A549 (cell line): ENCODE measurements around the gene MPHOSPH9. TPM values are rescaled to one million over a fixed set of nuclear protein-coding genes. Genes with fewer than 3 reads are reported as not detected.

Experiments
- ATAC-seq, 2 experiments: fragments of 200-7000 bp in 1 of 2; fragments of >200 bp in 1 of 2; cut with Nextera tagmentation in 1 of 2; cut with Tn5 transposase in 1 of 2; 3 replicates each; pipeline versions ENCODE4 v1.8.0 to v1.9.1; 2018 to 2020; ENCODE audit warnings: mild to moderate bottlenecking in 1 of 2, moderate library complexity in 1 of 2
- CTCF ChIA-PET: fragments of 300-600 bp; sonication (Branson Sonifier 250); formaldehyde crosslinking; extraction: SDS; loops from one replicate; lab custom pipeline; 2021; ENCODE audit warnings: antibody characterized with exemption, inconsistent platforms; lab: Yijun Ruan, JAX
- POLR2A ChIA-PET: fragments of 350-600 bp; formaldehyde crosslinking; extraction: SDS; loops from one replicate; lab custom pipeline; 2021; ENCODE audit warnings: antibody characterized with exemption, inconsistent platforms; lab: Yijun Ruan, JAX
- DNase-seq, 2 experiments: peaks; one replicate each; pipeline versions ENCODE4 v3.0.0 to v3.0.0-alpha.2; 2011 to 2016; ENCODE audit warnings: low read depth in 1 of 2, low spot score in 1 of 2
- FAIRE-seq: peaks from 2 replicates; lab custom pipeline; 2011; peaks lifted over from hg19 to GRCh38; lab: Jason Lieb, UNC
- H3K27ac ChIP-seq, 2 experiments: fragments of >200 bp; sonication (Bioruptor Twin); formaldehyde crosslinking; 3 replicates each; pipeline ENCODE4 v1.5.1; 2016 to 2017
- H3K4me1 ChIP-seq: fragments of >200 bp; sonication (Bioruptor Twin); formaldehyde crosslinking; 3 replicates; pipeline ENCODE4 v1.6.1; 2016
- H3K4me2 ChIP-seq: fragments of >200 bp; sonication (Bioruptor Twin); formaldehyde crosslinking; 3 replicates; pipeline ENCODE4 v1.6.1; 2016
- H3K4me3 ChIP-seq: fragments of >200 bp; sonication (Bioruptor Twin); formaldehyde crosslinking; 3 replicates; pipeline ENCODE4 v1.5.1; 2016
- H3K9me3 ChIP-seq: fragments of >200 bp; sonication (Bioruptor Twin); formaldehyde crosslinking; 3 replicates; pipeline ENCODE4 v1.6.1; 2016
- ATOH8 ChIP-seq: fragments of 250-450 bp; sonication (Bioruptor Pico); IDR thresholded peaks from 2 replicates; pipeline ENCODE4 v1.5.0; 2020; ENCODE audit warnings: low read depth, mild to moderate bottlenecking, moderate library complexity
- BCL3 ChIP-seq: fragments of >200 bp; sonication (Bioruptor Twin); formaldehyde crosslinking; IDR thresholded peaks from 3 replicates; pipeline ENCODE4 v1.6.1; 2016
- CBX2 ChIP-seq: fragments of 200-600 bp; sonication (generic); IDR thresholded peaks from 2 replicates; pipeline ENCODE4 v1.6.1; 2016; ENCODE audit warnings: low read depth, mild to moderate bottlenecking, borderline replicate concordance
- CTCF ChIP-seq: fragments of >200 bp; sonication (Bioruptor Twin); formaldehyde crosslinking; IDR thresholded peaks from 3 replicates; pipeline ENCODE4 v1.5.1; 2016
- EHMT2 ChIP-seq: fragments of 200-600 bp; sonication (generic); IDR thresholded peaks from 2 replicates; pipeline ENCODE4 v1.6.1; 2016; ENCODE audit warnings: antibody characterized with exemption, low read depth, mild to moderate bottlenecking, moderate library complexity
- EP300 ChIP-seq, 2 experiments: fragments of >200 bp; sonication (Bioruptor Twin); formaldehyde crosslinking; IDR thresholded peaks; 2 replicates in 1 of 2; 3 replicates in 1 of 2; pipeline ENCODE4 v1.6.1; 2016 to 2017
- HES2 ChIP-seq: fragments of >200 bp; sonication (Bioruptor Twin); formaldehyde crosslinking; IDR thresholded peaks from 2 replicates; pipeline ENCODE4 v1.6.1; 2016
- HMGXB4 ChIP-seq: fragments of 250-450 bp; sonication (Bioruptor Pico); IDR thresholded peaks from 2 replicates; pipeline ENCODE4 v1.5.0; 2021; ENCODE audit warnings: mild to moderate bottlenecking, moderate library complexity, borderline replicate concordance
- HOXA7 ChIP-seq: fragments of 250-450 bp; sonication (Bioruptor Pico); IDR thresholded peaks from 2 replicates; pipeline ENCODE4 v1.5.0; 2020; ENCODE audit warnings: mild to moderate bottlenecking, moderate library complexity
- KDM5A ChIP-seq: fragments of 200-600 bp; sonication (generic); IDR thresholded peaks from 2 replicates; pipeline ENCODE4 v1.6.1; 2016; ENCODE audit warnings: antibody characterized with exemption, mild to moderate bottlenecking
- MAZ ChIP-seq: fragments of 150-350 bp; IDR thresholded peaks from 2 replicates; pipeline ENCODE4 v1.6.1; 2014; ENCODE audit warnings: antibody characterized with exemption, low read depth, low read length, borderline replicate concordance
- MYC ChIP-seq: IDR thresholded peaks from 2 replicates; pipeline ENCODE4 v1.6.1; 2012; ENCODE audit warnings: mild to moderate bottlenecking, inconsistent platforms, low read length, improper control_type of control experiment, borderline replicate concordance
- PHF8 ChIP-seq: fragments of 200-600 bp; sonication (generic); IDR thresholded peaks from 2 replicates; pipeline ENCODE4 v1.6.1; 2016; ENCODE audit warnings: low read depth, mild to moderate bottlenecking, antibody characterized with exemption, moderate library complexity, borderline replicate concordance
- POLR2AphosphoS2 ChIP-seq: conservative IDR thresholded peaks from 2 replicates; pipeline ENCODE4 v1.6.1; 2012; ENCODE audit warnings: low read length, improper control_type of control experiment, inconsistent platforms
- RARB ChIP-seq: fragments of 250-450 bp; sonication (Bioruptor Pico); IDR thresholded peaks from 2 replicates; pipeline ENCODE4 v1.8.0; 2021; ENCODE audit warnings: mild to moderate bottlenecking, moderate library complexity
- REST ChIP-seq: fragments of 200-600 bp; sonication (generic); IDR thresholded peaks from 2 replicates; pipeline ENCODE4 v1.6.1; 2016; ENCODE audit warnings: antibody characterized with exemption, mild to moderate bottlenecking, moderate library complexity
- ZFP36 ChIP-seq: fragments of 450-650 bp; IDR thresholded peaks from 2 replicates; pipeline ENCODE4 v1.6.1; 2014; ENCODE audit warnings: borderline replicate concordance; ENCODE audit not compliant: partially characterized antibody
- ZNF302 ChIP-seq: fragments of 250-450 bp; sonication (Bioruptor Pico); IDR thresholded peaks from 2 replicates; pipeline ENCODE4 v1.9.0; 2021; ENCODE audit warnings: inconsistent platforms, mild to moderate bottlenecking, moderate library complexity
- WGBS: methylation state at CpG from one replicate; pipeline ENCODE4 v1.1.6; 2017; ENCODE audit errors: missing lambda C conversion rate; 5-methylcytosine and 5-hydroxymethylcytosine counted together
- polyA plus RNA-seq, 4 experiments: library from polyadenylated mRNA; depleted of rRNA in 3 of 4; stranded (reverse); fragments of >200 nt; fragmentation: RNase III in 1 of 4; extraction: RNeasy Plus Mini Kit Qiagen cat#74134 plus additional on column Dnase treatment in 1 of 4; gene quantifications; 2 replicates in 3 of 4; 3 replicates in 1 of 4; pipeline ENCODE4 v1.2.3, GENCODE V29; 2011 to 2017

Gene MPHOSPH9
- polyA plus RNA-seq, 2 of the 4 experiments (the other 2 are of a cell fraction) = 31.0 to 74.9 TPM

GRCh38 chr12:123266679-123267277 is 33.8 kb upstream of the MPHOSPH9 start:
- H3K4me2 ChIP-seq = no peak overlapping the region
- POLR2A ChIA-PET = no interaction called here
- DNase-seq (no peak), ATAC-seq (no peak), FAIRE-seq (no peak)
- no peaks in the 10 kb centered on the region for H3K9me3 ChIP-seq
- CTCF ChIA-PET = interaction anchor here (0.7 to 2.3 kb wide), 4 partner anchors 14 to 316 kb away, joined by 3 to 12 read pairs (median 3); no protein-coding TSS in a partner anchor
- no peak overlapping the region for H3K4me3 ChIP-seq
- WGBS = 96% methylated on average over 16 of the region's 19 CpGs
- no peak overlapping the region for H3K27ac ChIP-seq
- TF ChIP-seq CBX2 (no peak), POLR2AphosphoS2 (no peak)
- peaks cover 10% of the 10 kb centered on the region for H3K4me1 ChIP-seq

GRCh38 chr12:123265851-123266678 is 33.1 kb upstream of the MPHOSPH9 start:
- Histone ChIP-seq H3K27ac (no peak overlapping the region), H3K9me3 (no peaks in the 10 kb centered on the region), H3K4me1 (peaks cover 10% of the 10 kb centered on the region), H3K4me2 (no peak overlapping the region), H3K4me3 (no peak overlapping the region)
- ChIA-PET POLR2A (no interaction called here), CTCF (interaction anchor here (1.0 to 2.3 kb wide), 2 partner anchors 13 to 316 kb away, joined by 3 to 12 read pairs; no protein-coding TSS in a partner anchor)
- ATAC-seq (no peak), FAIRE-seq (no peak), DNase-seq (no peak)
- TF ChIP-seq BCL3 = no peak
- no peak for TF ChIP-seq MAZ
- TF ChIP-seq KDM5A = no peak
- TF ChIP-seq EP300 (IDR thresholded peaks at IDR 0.05) = no peak
- no peak for TF ChIP-seq EHMT2
- no peak for TF ChIP-seq CTCF
- no peak for TF ChIP-seq PHF8
- no peak for TF ChIP-seq RARB
- TF ChIP-seq MYC = no peak
- TF ChIP-seq ATOH8 = no peak
- no peak for TF ChIP-seq ZFP36
- TF ChIP-seq REST = no peak
- no peak for TF ChIP-seq ZNF302 (CRISPR knock-in tag)
- no peak for TF ChIP-seq HMGXB4 (CRISPR knock-in tag)
- no peak for TF ChIP-seq HOXA7 (CRISPR knock-in tag)
- TF ChIP-seq HES2 = no peak
- 95% methylated on average over 31 of the region's 35 CpGs for WGBS
